Muscle of leg (tissue), 9 donors: ENCODE measurements around the gene KLK14. TPM values are rescaled to one million over a fixed set of nuclear protein-coding genes. Genes with fewer than 3 reads are reported as not detected.

Experiments
- polyA plus RNA-seq, 8 donors: library from polyadenylated mRNA; unstranded; fragments of 120-200 nt; gene quantifications; one replicate each; pipeline versions ENCODE4 v1.2.1 to v1.2.3, GENCODE V29; 2013; ENCODE audit warnings: inconsistent platforms in 1 of 8, low replicate concordance in 1 of 8; ENCODE audit not compliant: insufficient read length in 8 of 8, insufficient read depth in 1 of 8
- total RNA-seq: library from RNA; stranded (reverse); fragments of 120-200 nt; gene quantifications from one replicate; pipeline ENCODE4 v1.2.4, GENCODE V29; 2013

Gene KLK14
- total and polyA plus RNA-seq, 9 donors, result 0.28 to 0.52 (median 0.34) TPM; not detected in 4

Other genes starting within 250 kb of the KLK14 start
- gene KLK15, start 249.3 kb downstream of the KLK14 start, total RNA-seq, result not detected
- gene KLK15, start 249.3 kb downstream of the KLK14 start, polyA plus RNA-seq, result under 1 TPM in 1 of 8 donors, not detected in 7; 0.17 TPM
- not detected for gene KLK3, start 228.0 kb downstream of the KLK14 start, total RNA-seq
- not detected for gene KLK3, start 228.0 kb downstream of the KLK14 start, polyA plus RNA-seq
- not detected for gene KLK2, start 209.4 kb downstream of the KLK14 start, total RNA-seq
- gene KLK2, start 209.4 kb downstream of the KLK14 start, polyA plus RNA-seq, result under 1 TPM in 1 of 8 donors, not detected in 7; 0.30 TPM
- gene KLK4, start 171.5 kb downstream of the KLK14 start, total RNA-seq, result not detected
- gene KLK4, start 171.5 kb downstream of the KLK14 start, polyA plus RNA-seq, result not detected
- gene KLK5, start 129.8 kb downstream of the KLK14 start, total RNA-seq, result not detected
- under 1 TPM in 1 of 8 donors, not detected in 7; 0.34 TPM for gene KLK5, start 129.8 kb downstream of the KLK14 start, polyA plus RNA-seq
- 0.09 TPM for gene KLK6, start 113.3 kb downstream of the KLK14 start, total RNA-seq
- under 1 TPM in 5 of 8 donors, not detected in 3; 0.12 to 0.62 (median 0.23) TPM for gene KLK6, start 113.3 kb downstream of the KLK14 start, polyA plus RNA-seq
- gene KLK7, start 99.0 kb downstream of the KLK14 start, total RNA-seq, result not detected
- gene KLK7, start 99.0 kb downstream of the KLK14 start, polyA plus RNA-seq, result under 1 TPM in 4 of 8 donors, not detected in 4; 0.05 to 0.30 (median 0.17) TPM
- not detected for gene KLK8, start 81.3 kb downstream of the KLK14 start, total RNA-seq
- 1 to 10 TPM in 1 of 8 donors, not detected in 7; 1.0 TPM for gene KLK8, start 81.3 kb downstream of the KLK14 start, polyA plus RNA-seq
- not detected for gene KLK10, start 63.2 kb downstream of the KLK14 start, total RNA-seq
- gene KLK10, start 63.2 kb downstream of the KLK14 start, polyA plus RNA-seq, result under 1 TPM in 7 of 8 donors, not detected in 1; 0.06 to 0.57 (median 0.15) TPM
- gene KLK11, start 56.3 kb downstream of the KLK14 start, total RNA-seq, result not detected
- gene KLK11, start 56.3 kb downstream of the KLK14 start, polyA plus RNA-seq, result 1 to 10 TPM in 1 of 8 donors, under 1 TPM in 2, not detected in 5; 0.34 to 2.1 (median 0.45) TPM
- gene KLK12, start 47.9 kb downstream of the KLK14 start, total RNA-seq, result not detected
- gene KLK12, start 47.9 kb downstream of the KLK14 start, polyA plus RNA-seq, result not detected
- not detected for gene KLK13, start 17.8 kb downstream of the KLK14 start, total RNA-seq
- gene KLK13, start 17.8 kb downstream of the KLK14 start, polyA plus RNA-seq, result under 1 TPM in 1 of 8 donors, not detected in 7; 0.21 TPM
- gene CTU1, start 25.5 kb upstream of the KLK14 start, total RNA-seq, result 4.8 TPM
- 1 to 10 TPM; 2.7 to 4.3 (median 3.3) TPM for gene CTU1, start 25.5 kb upstream of the KLK14 start, polyA plus RNA-seq
- gene SIGLEC9, start 42.0 kb upstream of the KLK14 start, total RNA-seq, result 0.53 TPM
- 1 to 10 TPM in 5 of 8 donors, under 1 TPM in 3; 0.54 to 1.4 (median 1.1) TPM for gene SIGLEC9, start 42.0 kb upstream of the KLK14 start, polyA plus RNA-seq
- 0.40 TPM for gene SIGLEC7, start 59.4 kb upstream of the KLK14 start, total RNA-seq
- 1 to 10 TPM in 1 of 8 donors, under 1 TPM in 7; 0.41 to 1.1 (median 0.63) TPM for gene SIGLEC7, start 59.4 kb upstream of the KLK14 start, polyA plus RNA-seq
- 2.3 TPM for gene CD33, start 142.2 kb upstream of the KLK14 start, total RNA-seq
- gene CD33, start 142.2 kb upstream of the KLK14 start, polyA plus RNA-seq, result 1 to 10 TPM; 2.2 to 3.9 (median 2.8) TPM
- not detected for gene SIGLECL1, start 168.2 kb upstream of the KLK14 start, total RNA-seq
- gene SIGLECL1, start 168.2 kb upstream of the KLK14 start, polyA plus RNA-seq, result not detected
- gene IGLON5, start 228.8 kb upstream of the KLK14 start, total RNA-seq, result not detected
- under 1 TPM; 0.14 to 0.73 (median 0.21) TPM for gene IGLON5, start 228.8 kb upstream of the KLK14 start, polyA plus RNA-seq